ENCODE measurements around the gene ZRANB3.

DNA sequence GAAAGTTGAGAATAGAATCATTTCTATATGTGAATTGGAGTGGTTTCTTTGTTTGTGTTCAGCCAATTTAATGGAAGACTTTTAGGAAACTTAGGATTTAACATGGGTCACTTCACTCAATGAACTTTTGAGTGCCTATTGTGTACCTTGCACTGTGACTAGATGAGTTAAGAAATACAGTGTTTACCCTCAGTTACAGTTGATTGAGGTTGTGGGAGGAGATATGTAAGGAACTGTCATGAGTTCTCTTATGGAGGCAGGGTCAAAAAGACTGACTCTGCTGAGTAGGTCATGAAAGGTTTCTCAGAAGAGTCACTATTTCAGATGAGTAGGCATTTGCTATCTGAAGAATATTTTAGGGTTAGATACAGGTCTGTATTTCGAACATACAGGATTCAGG lies 380.3 kb downstream of the ZRANB3 start:
- TF ChIP-seq, protein P1, sequence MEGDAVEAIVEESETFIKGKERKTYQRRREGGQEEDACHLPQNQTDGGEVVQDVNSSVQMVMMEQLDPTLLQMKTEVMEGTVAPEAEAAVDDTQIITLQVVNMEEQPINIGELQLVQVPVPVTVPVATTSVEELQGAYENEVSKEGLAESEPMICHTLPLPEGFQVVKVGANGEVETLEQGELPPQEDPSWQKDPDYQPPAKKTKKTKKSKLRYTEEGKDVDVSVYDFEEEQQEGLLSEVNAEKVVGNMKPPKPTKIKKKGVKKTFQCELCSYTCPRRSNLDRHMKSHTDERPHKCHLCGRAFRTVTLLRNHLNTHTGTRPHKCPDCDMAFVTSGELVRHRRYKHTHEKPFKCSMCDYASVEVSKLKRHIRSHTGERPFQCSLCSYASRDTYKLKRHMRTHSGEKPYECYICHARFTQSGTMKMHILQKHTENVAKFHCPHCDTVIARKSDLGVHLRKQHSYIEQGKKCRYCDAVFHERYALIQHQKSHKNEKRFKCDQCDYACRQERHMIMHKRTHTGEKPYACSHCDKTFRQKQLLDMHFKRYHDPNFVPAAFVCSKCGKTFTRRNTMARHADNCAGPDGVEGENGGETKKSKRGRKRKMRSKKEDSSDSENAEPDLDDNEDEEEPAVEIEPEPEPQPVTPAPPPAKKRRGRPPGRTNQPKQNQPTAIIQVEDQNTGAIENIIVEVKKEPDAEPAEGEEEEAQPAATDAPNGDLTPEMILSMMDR (IDR thresholded peaks at IDR 0.05; ENCODE audit: low read depth, low read length), result no peak
- TF ChIP-seq EZH2phosphoT487 (IDR thresholded peaks at IDR 0.05; ENCODE audit: low read depth), result no peak

All from OCI-LY3 (cell line).